Hematopoietic multipotent progenitor cell (in vitro differentiated cells): ENCODE data around the gene KCTD16. TPM values are rescaled to one million over a fixed set of nuclear protein-coding genes. Genes with fewer than 3 reads are reported as not detected.

Source experiments
- DNase-seq, 3 donors: peaks; one replicate each; pipeline ENCODE4 v3.0.0-alpha.2; 2011 to 2015; ENCODE audit warnings: low read depth in 2 of 3, low spot score in 2 of 3
- total RNA-seq: library from RNA; depleted of rRNA; stranded (reverse); fragments of >200 nt; gene quantifications from one replicate; pipeline ENCODE4 v1.2.3, GENCODE V29; 2012

Gene KCTD16
- total RNA-seq, 1 donor, result under 0.01 TPM

DNA sequence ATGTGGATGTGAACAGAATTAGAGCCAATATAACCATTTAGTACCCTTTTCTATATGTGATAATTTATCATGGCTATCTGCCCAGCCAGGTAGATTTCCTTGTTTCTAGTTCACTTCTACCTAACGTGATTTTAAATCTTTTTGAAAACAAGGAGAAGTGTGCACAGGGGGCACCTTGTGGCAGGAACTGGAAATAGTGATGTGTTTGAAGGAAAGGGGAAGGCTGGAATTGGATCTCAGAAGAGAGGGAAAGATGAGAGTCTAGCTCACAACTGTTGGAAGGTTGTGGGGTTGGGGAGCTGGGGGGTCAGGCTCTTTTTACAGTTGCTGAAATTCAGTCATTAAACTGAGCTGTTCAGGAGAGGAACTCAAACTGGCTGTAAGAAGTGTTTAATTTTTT, 219.5 kb downstream of the KCTD16 start:
- no peak for DNase-seq

GRCh38 chr5:144391044-144391443, 220.4 kb downstream of the KCTD16 start:
- DNase-seq, result no peak

- no peak for DNase-seq
These were observed 223.2 kb downstream of the KCTD16 start for GRCh38 chr5:144393641-144394435.

DNA sequence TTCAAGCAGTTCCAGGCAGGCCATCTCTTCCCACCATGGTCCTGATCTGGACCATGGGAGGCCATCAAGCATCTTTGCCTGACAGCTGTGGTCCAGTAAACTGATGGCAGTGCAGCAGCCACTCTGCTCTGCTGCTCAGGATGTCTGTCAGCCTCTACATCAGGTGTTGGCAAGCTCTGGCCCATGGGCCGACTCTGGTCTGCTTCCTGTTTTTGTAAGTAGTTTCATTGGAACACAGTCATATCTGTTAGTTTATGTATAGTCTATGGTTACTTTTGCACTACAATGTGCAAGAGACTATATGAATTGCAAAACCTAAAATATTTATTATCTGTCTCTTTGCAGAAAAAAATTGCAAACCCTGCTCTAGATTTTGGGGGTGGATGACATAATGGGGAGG, 225.0 kb downstream of the KCTD16 start:
- peak in 1 of 3 donors; percentile 60 for DNase-seq

DNA sequence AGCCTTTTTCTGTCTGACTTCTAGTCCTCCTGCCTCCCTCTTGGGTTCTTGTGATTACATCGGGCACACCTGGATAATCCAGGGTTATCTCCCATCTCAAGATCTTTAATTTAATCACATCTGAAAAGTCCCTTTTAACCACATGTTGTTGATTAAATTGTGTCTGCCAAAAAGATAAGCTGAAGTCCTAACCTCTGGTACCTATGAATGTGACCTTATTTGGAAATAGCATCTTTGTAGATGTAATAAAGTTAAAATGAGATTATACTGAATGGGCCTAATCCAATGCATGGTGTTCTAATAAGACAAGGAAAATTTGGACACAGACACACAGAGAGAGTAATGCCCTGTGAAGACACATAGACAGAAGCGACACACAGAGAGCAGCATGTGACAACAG, 232.4 kb downstream of the KCTD16 start:
- no peak for DNase-seq

GRCh38 chr5:144403817-144404420, 233.2 kb downstream of the KCTD16 start:
- DNase-seq, result no peak

DNA sequence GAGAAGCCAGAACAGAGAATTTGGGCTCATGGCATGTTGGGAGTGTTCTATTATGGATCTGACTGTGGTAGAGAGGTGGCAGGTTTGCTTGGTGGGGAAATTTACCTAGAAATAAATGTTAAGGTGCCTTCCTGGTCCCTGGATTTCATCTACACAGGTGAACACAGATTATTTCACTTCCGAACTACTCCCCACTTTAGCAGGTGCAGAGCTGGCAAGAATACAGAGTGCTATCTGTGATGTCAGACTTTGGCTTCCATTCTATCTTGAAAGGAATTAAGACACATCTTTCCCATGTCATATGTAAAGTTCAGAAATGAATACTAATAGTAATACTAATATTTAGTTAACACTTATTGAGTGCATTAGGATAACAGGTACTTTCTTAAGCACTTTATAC, 234.0 kb downstream of the KCTD16 start:
- no peak for DNase-seq

- DNase-seq, result peak in 1 of 3 donors; percentile 36
These were observed 235.3 kb downstream of the KCTD16 start for GRCh38 chr5:144405991-144406390.

DNA sequence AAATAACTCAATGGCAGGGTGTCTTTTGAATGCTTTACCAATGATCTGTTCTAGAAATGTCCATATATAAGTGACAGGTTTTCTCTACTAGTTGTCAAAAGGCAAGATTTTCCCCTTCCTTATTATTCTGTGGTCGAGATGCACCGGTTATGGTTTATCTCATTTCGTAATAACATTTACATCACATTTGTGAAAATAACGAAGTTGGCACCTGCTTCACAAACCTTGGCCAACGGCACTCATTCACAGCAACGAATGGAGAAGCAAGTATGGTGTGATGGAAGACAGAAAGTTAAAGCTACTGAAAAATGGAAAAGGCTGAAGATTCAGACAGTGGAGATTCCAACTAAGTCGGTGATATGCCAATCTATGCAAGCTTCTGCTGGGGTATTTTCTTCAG, 235.8 kb downstream of the KCTD16 start:
- DNase-seq, result peak in 1 of 3 donors; percentile 57

DNA sequence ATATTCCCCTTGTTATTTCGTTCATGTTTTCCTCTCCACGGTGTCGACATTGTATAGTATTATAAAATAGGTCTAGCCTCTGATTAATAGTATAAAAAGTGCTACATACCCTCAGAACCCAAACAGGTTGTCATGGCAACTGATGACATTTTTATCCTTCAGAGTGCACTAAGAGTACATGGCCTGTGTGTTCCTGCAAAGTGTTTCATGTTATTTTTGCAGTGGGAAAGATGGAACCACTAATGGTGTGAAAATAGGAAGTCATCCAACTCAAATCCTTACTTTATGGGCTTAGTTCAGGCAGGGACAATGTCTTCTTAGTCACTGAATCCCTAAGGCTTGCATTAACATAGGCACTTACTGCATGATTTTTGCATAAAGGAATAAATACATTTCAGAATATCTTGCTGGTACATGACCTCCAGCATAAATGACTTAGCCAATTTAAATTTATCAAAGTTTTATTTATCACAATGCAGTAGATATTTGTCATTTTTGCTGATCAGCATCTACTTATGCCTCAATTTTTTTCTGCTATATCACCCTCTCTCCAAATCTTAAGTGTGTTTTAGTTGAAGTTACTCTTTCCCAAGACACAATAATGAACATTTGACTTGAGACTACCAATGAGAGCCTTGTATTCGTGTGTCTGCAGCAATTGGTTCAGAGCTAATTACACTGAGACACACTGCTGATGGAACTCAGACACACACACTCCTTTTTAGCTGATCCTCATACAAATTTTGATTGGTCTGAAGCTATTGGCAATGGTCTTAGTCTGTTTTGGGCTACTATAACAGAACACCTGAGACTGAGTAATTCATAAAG, 243.7 kb downstream of the KCTD16 start:
- no peak for DNase-seq

GRCh38 chr5:144416196-144416595, 245.5 kb downstream of the KCTD16 start:
- DNase-seq, result no peak

DNA sequence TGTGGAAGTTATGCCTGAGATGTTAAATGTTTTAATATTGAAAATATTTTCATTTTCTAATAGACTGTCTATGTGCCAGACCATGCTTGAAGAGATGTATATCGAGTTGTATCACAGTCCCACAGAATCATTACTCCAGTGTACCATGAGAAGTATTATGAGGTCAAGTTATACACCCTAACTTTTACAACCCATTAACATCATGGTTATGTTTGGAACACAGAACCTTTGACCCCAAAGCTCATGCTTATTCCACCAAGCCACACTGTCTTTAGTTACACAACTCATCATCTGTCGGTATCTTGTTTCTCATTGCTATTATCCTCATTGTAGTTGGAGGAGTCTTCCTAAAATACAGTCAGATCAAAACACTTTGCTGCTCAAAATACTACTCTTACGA, 248.0 kb downstream of the KCTD16 start:
- DNase-seq, result no peak

DNA sequence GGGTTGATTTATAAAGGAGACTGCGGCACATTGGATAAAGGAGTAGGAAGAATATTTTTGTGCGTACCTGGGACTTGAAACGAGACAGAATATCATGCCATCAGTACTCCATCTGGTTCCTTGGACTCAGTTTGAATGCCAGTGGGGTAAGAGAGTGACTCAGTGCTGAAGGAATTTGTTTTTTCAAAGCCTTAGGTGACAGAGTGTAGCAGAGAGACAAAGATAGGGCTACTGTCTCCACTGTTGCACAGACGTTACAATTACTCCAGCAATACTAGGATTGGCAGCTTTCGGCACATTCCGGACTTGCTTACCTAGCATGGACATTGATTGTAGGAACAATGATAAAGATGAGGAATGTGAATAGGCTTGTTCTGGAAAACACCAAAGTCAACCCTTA, 250.7 kb downstream of the KCTD16 start:
- DNase-seq, result no peak

DNA sequence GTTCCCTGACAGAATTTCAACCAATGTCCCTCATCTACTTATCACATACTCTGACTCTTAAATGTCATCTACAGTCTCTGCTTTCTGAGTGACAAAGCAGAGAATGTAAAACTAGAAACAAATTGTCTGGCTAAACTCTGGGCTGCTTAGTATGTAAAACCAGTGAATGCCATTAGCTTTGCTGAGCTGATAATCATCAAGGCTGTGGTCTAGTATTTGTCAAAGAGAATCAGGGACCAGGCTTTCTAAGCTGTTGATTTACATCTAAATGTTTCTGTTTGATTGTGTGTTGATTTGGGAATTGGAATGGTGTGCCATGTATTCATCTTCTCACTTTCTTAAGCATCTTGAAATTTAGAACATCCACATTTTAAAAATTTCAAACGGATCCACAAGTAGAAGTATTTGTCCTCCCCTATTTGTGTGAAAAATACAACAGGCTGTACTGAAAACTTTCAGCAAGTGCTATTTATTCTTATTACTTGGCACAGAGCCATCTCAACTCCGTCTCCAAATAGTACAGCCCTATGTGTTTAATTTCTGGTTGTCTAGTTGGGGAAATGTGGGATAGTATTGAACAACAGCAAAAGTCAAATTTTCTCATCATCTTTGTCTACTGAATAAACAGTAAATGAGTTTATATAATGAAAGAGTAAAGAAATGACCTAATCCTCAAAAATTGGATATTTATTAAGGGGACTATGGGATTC, 251.5 kb downstream of the KCTD16 start:
- no peak for DNase-seq

GRCh38 chr5:144427866-144428265, 257.2 kb downstream of the KCTD16 start:
- DNase-seq, result no peak

GRCh38 chr5:144428326-144428725, 257.7 kb downstream of the KCTD16 start:
- no peak for DNase-seq

DNA sequence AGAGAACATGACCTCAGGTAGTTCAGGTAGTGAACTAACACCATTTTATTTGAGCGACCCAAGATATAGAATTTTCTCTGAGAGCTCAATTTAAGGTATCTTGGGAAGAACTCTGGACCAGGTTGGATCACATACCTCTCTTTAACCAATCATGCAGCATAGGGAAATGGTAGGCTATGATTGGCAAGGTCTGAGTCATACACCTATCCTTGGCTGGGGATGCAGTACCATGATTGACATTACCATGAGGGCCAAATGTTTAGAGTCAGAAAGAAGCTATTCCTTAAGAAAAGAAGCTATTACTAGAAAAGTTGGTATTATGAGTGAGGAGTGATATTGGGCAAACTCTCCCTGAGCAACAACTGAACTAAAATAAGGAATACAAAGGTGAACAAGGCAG, 258.7 kb downstream of the KCTD16 start:
- DNase-seq, result no peak

- no peak for DNase-seq
These were observed 259.2 kb downstream of the KCTD16 start for GRCh38 chr5:144429905-144430304.

DNA sequence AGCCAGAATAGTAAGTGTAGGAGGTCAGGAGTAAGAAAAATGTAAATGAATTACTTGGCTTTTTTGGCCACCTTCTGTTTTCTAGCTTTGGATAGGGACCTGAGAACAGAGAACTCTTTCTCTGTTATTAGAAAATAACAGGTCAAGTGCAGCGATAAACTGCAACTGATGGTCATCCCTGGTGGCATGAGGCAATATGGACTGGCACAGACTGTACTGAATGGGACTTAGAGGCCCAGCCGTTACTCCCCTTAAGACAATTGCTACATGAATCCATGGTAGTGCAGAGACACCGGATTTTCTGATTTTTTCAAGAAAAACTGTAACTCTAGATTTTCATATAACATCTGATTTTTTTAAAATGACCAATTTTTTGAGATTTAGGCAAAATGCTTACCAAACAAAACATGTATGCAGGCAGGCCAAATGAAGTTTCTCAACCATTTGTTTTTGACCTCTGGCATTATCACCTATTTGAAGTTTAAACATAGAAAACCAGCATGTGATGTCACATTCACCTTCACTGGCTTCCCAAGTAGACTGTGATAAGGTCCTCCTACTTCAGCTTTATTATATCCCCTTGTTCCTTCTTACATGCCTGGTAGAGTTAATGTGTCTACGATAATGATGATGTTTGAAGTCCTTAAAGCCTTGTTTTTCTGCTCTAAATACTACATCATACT, 262.6 kb downstream of the KCTD16 start:
- no peak for DNase-seq

DNA sequence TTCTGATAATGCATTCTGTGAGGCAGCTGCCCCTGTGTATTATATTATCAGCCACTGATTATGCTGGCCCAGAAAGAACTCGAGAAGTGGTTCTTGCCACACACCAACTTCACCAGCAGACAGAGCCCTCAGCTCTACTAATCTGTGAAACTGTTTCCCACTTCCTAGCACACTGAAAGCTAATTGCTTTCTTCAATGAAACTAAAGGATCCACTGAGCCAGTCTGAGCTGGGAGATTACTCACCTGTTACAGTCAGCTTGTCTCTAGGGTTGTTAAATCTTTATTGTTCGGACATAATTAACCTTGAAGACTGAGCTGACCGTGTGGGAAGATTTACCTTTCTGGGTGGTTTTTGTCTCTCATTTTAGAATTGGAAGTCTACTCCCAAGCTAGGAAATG, 263.2 kb downstream of the KCTD16 start:
- no peak for DNase-seq
